ENCODE measurements around the gene TPRA1.

The TPRA1 gene

DNA sequence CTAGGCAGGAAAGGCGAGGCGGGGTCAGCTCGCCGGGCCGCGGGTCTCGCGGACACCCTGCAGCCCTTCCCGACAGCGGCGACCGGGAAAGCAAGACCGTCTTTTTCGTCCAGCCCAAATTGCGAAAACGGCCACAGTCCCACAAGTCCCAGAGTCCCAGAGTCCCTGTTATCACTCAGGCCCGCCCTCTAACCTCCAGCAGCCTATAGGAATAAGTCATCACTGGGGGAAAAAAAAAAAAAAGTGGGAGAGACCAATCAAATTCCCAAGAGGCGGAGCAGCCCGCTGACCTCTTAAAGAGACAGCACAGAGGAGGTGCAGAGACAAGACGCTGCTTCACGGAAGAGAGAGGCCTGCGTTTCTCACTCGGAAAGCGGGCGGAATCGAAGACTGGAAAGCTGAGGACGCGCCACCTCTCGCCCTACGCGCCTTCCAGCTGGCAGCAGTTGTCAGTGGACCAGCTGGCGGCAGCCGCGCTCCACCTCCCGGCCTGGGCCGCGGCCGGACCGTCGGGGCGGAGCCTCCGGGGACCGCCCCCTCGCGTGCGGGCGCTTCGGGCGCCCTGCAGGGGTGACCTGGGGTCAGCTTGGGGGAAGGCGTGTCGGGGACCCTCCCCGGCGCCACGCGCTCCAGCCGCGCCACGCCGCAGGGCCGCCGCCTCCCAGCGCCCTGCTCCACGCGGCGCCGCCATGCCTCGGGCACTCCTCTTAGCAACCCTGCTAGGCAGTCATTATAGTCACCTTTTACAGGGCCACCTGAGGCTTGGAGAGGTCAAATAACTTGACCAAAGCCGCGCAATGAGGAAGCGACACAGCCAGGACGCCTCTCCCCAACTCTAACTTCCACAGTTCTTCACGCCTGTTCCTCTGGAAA lies at the start of gene TPRA1:
Gene TPRA1 (minus strand): TSS at position 141 of the 873 bp plus-strand sequence. CDS start 10,587 bp downstream, outside the sequence.
- DNase-seq: peak; percentile 99 to 100

DNA sequence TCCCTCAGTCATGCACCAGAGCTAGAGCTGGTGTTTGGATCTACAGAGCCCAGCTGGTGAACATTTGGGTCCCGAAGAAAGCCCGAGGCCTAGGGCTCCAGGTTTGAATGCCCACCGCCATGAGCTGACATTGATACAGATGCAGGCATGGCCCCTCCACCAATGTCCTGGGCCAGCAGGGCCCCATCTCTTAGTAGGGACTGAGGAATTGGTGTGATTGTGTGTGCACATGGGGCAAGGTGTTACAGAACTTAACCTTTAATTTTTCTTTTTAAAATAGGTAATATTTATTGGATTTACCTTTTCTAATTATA lies 49.5 kb upstream of the TPRA1 start:
- DNase-seq: no peak

GRCh38 chr3:127639173-127640041 lies 48.9 kb upstream of the TPRA1 start:
- DNase-seq: no peak

DNA sequence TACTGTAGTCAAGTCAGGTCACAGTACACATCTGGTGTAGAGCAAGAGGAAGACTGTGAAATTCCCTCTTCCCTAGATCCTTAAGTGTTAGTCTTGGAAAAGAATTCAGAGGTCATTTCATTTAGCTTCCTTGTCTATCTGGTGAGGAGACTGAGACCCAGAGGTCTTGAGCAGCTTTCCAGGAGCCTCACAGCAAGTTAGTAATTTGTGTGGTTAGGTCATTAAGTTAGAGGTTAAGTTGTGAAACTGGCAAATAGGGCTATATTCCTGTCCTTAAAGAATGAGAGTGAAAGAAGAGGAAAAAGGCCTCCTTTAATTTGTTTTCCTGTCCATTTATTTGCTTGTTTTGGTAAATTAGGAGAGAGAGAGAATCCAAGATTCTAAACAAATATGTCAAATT lies 47.4 kb upstream of the TPRA1 start:
- DNase-seq: no peak

DNA sequence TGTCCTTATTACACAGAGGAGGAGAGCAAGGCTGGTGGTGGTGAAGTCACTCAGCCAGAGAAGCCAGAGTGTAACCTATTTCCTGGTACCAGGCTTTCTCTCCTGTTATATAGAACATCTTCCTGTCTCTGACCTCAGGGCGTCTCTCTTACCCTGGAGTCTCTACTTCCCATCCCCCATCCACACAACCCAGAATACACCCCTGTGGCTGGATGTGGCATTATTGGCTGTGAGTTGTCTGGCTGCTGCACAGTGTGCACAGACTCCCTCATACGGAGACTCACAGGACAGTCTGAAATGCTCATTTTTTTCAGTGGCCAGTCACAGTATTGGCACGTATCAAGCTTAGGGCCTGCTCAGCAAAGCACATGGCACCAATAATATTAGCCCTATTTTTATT lies 47.0 kb upstream of the TPRA1 start:
- no peak for DNase-seq

GRCh38 chr3:127634653-127635052 lies 44.1 kb upstream of the TPRA1 start:
- no peak for DNase-seq

- peak in 1 of 2 experiments; percentile 27 for DNase-seq
Observed at GRCh38 chr3:127632035-127632820, 41.7 kb upstream of the TPRA1 start.

DNA sequence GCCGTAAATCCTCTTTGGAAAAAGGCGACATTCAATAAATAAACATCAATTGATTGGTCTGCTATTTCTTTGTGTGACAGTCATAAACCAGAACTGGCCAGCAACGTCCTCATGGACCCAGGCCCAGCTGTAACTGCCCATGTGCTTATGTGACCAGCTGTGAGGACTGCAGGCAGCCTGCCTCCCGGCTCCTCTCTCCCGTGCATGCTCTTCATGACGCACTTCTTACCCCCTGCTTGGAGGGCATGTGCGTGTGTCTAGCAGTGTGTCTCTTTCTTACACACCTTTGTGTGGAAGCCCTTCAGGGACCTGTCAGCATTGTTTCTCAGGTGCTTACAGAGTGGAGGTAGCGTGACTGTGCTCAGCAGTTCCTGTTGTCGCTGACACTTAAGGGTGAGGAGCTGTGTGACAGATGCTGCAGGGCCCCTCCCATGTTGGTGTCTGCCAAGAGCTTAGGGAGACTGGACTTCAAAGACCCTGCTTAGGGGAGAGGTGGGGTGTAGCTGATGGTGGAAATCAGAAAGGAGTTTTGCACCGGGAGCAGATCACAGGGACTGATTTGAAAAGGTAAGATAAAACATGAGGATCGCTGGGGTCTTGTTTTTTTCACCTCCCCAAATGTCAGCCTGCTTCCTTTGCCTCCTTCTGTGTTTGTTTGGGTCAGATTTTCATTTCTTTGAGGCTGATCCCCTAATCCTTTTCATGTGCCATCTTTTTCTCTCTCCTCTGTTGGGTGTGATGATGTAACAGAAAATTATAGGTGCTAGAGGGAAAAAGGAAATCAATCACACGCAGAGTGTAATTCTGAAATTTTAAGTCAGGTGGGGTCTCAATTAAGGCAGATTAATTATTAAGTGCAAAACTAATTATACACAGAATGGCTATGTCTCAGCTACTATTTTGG lies 40.5 kb upstream of the TPRA1 start:
- peak; percentile 64 to 81 for DNase-seq

DNA sequence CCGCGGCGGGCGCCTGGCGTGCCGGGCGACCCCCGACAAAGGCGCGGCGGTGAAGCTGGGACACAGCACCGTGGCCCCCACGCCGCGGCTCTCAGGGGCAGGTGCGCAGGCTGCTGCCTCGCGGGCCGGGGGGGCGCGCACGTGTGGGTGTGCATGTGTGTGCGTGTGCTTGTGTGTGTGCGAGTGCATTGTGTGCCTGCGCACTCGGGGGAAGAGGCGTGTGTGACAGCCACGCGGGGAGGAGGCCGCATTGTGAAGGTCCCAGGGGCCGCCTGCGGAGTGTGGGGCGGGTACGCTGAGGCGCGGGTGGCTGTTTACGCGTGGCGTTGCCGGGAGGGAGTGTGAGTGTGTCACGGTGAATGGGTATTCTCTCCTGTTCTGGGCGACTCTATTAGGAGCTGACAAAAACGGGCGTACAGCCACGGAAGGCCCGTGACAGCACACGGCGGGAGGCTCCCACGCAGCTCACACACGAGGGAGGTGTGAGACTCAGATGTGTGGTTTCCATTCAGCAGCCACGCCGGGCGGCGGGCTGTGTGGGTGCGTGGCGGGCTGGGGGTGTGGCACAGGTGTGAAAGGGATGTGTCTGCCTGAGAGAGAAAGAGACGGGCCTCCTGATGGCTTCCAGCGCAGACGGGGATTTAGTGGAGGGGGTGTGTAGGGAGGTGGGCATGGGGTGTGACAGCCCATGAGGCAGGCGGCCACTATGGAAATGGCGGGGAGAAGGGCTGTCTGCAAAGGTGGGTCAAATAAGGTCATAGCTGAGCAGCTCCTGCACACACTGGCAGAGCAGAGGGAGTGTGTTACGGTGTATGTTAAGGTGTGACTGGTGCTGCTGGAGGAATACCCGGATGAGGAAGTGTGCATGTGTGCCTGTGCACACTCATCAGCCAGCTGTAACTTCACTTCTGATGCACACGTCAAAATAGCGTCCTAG lies 39.2 kb upstream of the TPRA1 start:
- peak; percentile 37 to 54 for DNase-seq

- DNase-seq: peak; percentile 87 to 88
Observed at GRCh38 chr3:127628788-127629466, 38.4 kb upstream of the TPRA1 start, which contains the start of gene PODXL2. Gene PODXL2 (plus strand): TSS chr3:127629185. CDS start chr3:127629220, 35 bp downstream.

GRCh38 chr3:127628426-127628787 lies 37.9 kb upstream of the TPRA1 start:
- no peak for DNase-seq

- DNase-seq: no peak
Observed at GRCh38 chr3:127625821-127626220, 35.3 kb upstream of the TPRA1 start.

- no peak for DNase-seq
Observed at GRCh38 chr3:127624063-127624462, 33.5 kb upstream of the TPRA1 start.

DNA sequence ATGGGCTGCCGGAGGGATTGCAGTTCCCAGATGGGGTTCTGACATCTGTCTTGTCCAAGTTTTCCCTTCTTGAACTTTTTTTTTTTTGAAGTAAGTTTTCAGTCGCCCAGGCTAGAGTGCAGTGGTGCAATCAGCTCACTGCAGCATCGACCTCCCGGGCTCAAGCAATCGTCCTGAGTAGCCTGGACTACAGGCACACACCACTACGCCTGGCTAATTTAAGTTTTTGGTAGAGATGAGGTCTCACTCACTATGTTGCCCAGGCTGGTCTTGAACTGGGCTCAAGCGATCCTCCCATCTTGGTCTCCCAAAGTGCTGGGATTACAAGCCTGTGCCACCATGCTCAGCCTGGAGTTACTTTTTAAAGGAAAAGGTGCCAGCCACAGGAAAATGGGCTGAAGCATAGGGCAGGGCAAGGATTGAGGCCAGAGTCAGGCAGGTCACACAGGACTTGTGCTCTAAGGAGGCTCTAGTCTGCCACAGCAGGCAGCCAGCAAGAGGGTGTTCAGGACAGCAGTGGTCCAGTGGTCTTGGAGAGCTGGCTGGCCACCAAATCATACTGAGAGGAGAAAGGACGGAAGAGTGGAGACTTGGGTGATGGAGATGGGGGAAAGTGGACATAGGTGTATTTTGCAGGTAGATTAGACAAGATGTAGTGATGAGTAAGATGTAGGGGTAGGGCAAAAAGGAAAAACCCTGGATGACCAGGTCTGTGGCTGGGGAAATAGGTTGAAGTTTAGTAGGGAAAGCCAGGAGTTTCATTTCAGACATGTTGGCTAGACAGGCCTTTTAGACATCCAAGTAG lies 32.4 kb upstream of the TPRA1 start:
- no peak for DNase-seq

GRCh38 chr3:127622031-127622430 lies 31.5 kb upstream of the TPRA1 start:
- DNase-seq: no peak

GRCh38 chr3:127620637-127621375 lies 30.3 kb upstream of the TPRA1 start:
- no peak for DNase-seq

- DNase-seq: no peak
Observed at GRCh38 chr3:127618891-127619290, 28.4 kb upstream of the TPRA1 start.

DNA sequence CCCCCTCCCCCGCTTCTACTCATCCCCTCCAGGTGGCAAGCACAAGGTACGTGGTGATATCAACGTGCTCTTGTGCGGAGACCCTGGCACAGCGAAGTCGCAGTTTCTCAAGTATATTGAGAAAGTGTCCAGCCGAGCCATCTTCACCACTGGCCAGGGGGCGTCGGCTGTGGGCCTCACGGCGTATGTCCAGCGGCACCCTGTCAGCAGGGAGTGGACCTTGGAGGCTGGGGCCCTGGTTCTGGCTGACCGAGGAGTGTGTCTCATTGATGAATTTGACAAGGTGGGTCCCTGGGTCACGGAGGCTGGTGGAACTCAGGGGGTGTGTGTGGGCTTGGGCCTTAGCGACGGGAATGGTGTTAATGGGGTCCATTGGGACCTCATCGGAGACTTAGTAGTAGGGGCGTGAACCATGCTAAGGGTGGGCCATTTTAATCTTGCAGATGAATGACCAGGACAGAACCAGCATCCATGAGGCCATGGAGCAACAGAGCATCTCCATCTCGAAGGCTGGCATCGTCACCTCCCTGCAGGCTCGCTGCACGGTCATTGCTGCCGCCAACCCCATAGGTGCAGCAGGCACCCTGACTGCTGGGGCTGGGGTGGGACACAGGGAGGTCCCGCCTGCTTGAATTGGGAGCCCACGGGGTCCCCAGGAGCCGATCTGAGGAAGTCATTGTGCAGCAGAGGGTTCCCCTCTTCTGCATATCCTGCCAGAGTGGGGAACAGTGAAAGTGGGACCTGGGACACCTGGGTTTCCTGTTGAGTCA lies 26.5 kb upstream of the TPRA1 start:
- no peak for DNase-seq

Measured in NCI-H2081 (cell line).